Activated naive CD4-positive, alpha-beta T cell treated with anti-CD3 and anti-CD28 coated beads, Interleukin-2, amount 50 U/mL, for 16 hours (primary cell): ENCODE results near the gene PGM1.

ENCODE experiments used
- DNase-seq: peaks from one replicate; pipeline ENCODE4 v3.0.0-alpha.2; 2020

PGM1 gene

GRCh38 chr1:63705078-63705477, 111.9 kb downstream of the PGM1 start:
- no peak for DNase-seq

- DNase-seq, result no peak
Measured at GRCh38 chr1:63709267-63709828, 116.1 kb downstream of the PGM1 start.
